Right atrium auricular region (tissue), 2 donors: ENCODE results near the gene TBX2. TPM values are rescaled to one million over a fixed set of nuclear protein-coding genes. Genes with fewer than 3 reads are reported as not detected.

Source experiments
- DNase-seq: peaks from one replicate; pipeline ENCODE4 v3.0.0-alpha.2; 2019; ENCODE audit warnings: low spot score
- H3K27ac ChIP-seq, 2 donors: fragments of 200-600 bp; sonication (generic); 1 replicate in 1 of 2; 2 replicates in 1 of 2; pipeline ENCODE4 v1.5.1; 2016 to 2019
- H3K27me3 ChIP-seq, 2 donors: fragments of 200-600 bp; sonication (generic); one replicate each; pipeline versions ENCODE4 v1.5.1 to v1.6.0; 2017 to 2019
- H3K36me3 ChIP-seq: fragments of 200-600 bp; sonication (generic); one replicate; pipeline ENCODE4 v1.5.1; 2016
- H3K4me1 ChIP-seq, 2 donors: fragments of 200-600 bp; sonication (generic); one replicate each; pipeline versions ENCODE4 v1.5.1 to v1.6.0; 2017 to 2019
- H3K4me3 ChIP-seq, 2 donors: fragments of 200-600 bp; sonication (generic); 1 replicate in 1 of 2; 2 replicates in 1 of 2; pipeline ENCODE4 v1.5.1; 2017 to 2019; ENCODE audit warnings: mild to moderate bottlenecking in 1 of 2, moderate library complexity in 1 of 2
- H3K9me3 ChIP-seq, 2 donors: fragments of 200-600 bp; sonication (generic); one replicate each; pipeline ENCODE4 v1.5.1; 2019
- total RNA-seq, 2 donors: library from RNA; depleted of rRNA; stranded (reverse); fragments of >200 nt; gene quantifications; one replicate each; pipeline ENCODE4 v1.1.0, GENCODE V29; 2016
- TF ChIP-seq, protein P1 (sequence below), 2 donors: fragments of 200-600 bp; sonication (generic); IDR thresholded peaks; one replicate each; pipeline ENCODE4 v1.5.1; 2019; ENCODE audit warnings: antibody characterized with exemption in 2 of 2

TBX2 gene
- total RNA-seq, 2 donors from 2014 or later = 4.3 to 6.9 TPM

DNA sequence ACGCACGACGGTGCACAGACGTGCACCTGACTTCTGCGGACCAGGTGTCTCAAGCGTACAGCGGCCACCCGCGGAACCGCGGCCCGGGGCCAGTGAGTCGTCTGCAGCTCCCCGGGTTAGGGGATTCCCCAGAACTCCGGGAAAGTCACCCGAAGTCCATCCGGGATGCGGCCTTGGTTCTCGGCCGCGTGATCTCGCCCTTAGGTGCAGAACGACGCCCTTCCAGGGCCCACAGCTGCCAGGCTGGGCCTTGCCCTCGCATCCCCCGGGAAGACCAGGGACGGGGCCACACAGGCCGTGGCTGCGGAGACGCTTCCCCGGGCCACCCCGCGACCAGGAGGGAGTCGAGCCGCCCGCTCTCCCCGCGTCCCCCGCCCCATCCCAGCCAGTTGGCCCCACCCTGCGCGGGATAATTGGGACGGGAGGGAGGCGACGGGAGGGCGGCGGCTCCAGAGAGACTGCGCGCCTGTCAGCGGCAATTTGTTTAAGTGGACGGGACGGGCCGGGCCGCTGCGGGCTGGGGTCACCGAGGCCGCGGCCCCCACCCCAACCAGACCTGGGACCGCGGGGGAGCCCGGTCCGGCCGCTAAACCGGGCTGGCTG lies 3.6 kb upstream of the TBX2 start:
- H3K36me3 ChIP-seq = no peaks in the 10 kb centered on the region
- TF ChIP-seq, protein P1, sequence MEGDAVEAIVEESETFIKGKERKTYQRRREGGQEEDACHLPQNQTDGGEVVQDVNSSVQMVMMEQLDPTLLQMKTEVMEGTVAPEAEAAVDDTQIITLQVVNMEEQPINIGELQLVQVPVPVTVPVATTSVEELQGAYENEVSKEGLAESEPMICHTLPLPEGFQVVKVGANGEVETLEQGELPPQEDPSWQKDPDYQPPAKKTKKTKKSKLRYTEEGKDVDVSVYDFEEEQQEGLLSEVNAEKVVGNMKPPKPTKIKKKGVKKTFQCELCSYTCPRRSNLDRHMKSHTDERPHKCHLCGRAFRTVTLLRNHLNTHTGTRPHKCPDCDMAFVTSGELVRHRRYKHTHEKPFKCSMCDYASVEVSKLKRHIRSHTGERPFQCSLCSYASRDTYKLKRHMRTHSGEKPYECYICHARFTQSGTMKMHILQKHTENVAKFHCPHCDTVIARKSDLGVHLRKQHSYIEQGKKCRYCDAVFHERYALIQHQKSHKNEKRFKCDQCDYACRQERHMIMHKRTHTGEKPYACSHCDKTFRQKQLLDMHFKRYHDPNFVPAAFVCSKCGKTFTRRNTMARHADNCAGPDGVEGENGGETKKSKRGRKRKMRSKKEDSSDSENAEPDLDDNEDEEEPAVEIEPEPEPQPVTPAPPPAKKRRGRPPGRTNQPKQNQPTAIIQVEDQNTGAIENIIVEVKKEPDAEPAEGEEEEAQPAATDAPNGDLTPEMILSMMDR (IDR thresholded peaks at IDR 0.05) = no peak
- H3K4me3 ChIP-seq = peak overlapping the region; percentile 28 to 61
- H3K27me3 ChIP-seq = peaks cover 20 to 34% of the 10 kb centered on the region in 2 donors
- no peak for DNase-seq
- H3K9me3 ChIP-seq = no peaks in the 10 kb centered on the region
- H3K4me1 ChIP-seq = peaks cover 0 to 48% of the 10 kb centered on the region in 2 donors
- peak overlapping the region; percentile 63 to 68 for H3K27ac ChIP-seq

DNA sequence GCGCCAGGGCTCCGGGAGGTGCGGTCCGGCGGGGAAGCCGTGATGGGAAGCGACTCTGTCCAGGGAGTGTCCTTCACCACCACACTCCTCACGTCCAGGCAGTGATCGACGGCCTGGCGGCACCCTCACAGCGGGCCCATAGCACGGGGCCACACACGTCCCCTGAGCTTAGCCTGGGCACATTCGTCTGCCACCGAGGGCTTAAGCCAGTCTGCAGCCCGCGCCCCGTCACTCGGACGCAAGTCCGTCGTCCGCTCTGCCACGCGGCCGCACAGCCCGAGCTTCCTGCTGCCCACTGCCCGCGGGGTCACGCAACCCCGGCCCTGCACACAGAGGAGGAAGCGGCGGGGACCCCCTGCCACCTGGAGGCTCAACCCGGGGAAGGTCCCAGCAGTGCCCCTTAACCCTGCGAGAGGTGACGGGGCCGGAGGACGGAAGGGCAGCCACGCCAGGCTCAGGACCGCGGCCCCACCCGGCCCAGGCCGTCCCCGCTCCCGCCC lies 3.0 kb upstream of the TBX2 start:
- H3K27me3 ChIP-seq = peaks cover 20 to 37% of the 10 kb centered on the region in 2 donors
- peak overlapping the region; percentile 28 to 61 for H3K4me3 ChIP-seq
- no peaks in the 10 kb centered on the region for H3K9me3 ChIP-seq
- no peaks in the 10 kb centered on the region for H3K36me3 ChIP-seq
- no peak for DNase-seq
- H3K4me1 ChIP-seq = peaks cover 0 to 54% of the 10 kb centered on the region in 2 donors
- TF ChIP-seq, protein P1 (IDR thresholded peaks at IDR 0.05) = no peak
- H3K27ac ChIP-seq = peak overlapping the region; percentile 63 to 68

DNA sequence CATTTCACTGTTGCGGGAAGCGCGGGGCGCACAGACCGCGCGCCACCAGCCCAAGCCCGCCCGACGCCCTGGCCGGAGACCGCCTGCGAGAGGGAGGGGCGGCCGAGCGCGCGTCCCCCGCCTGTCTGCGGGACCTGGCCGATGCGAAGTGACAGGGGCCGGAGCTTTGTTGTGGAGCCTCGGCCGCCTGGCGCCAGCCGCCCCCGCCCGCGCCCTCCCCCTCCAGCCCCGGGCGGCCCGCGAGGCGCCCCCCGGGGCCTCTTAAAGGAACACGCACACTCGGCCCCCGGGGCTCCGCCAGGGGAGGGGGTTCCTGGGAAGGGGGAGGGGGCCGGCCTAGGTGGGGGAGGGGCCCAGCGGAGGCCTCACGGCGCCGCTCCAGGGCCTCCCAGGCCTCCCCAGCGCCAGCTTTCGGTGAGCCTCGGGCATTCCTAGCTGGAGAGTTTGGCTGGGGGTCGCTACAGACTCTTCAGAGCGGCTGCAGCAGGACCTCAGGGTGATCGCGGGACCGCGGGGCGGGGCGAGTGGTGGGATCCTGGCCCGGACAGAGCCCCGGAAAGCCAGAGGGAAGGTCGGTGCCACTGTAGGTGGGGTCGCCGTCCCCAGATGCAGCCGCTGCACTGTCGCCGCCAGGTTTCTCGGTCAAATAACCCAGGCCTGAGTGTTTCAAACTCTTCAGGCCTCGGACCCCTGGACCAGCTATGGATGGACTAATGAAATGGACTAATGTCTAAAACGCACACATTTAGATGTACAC lies 2.4 kb upstream of the TBX2 start:
- H3K36me3 ChIP-seq = no peaks in the 10 kb centered on the region
- H3K27ac ChIP-seq = peak overlapping the region; percentile 63 to 68
- no peaks in the 10 kb centered on the region for H3K9me3 ChIP-seq
- H3K27me3 ChIP-seq = peaks cover 20 to 43% of the 10 kb centered on the region in 2 donors
- H3K4me3 ChIP-seq = peak overlapping the region; percentile 28 to 61
- H3K4me1 ChIP-seq = peaks cover 0 to 55% of the 10 kb centered on the region in 2 donors
- DNase-seq = no peak
- TF ChIP-seq, protein P1 (IDR thresholded peaks at IDR 0.05) = no peak

DNA sequence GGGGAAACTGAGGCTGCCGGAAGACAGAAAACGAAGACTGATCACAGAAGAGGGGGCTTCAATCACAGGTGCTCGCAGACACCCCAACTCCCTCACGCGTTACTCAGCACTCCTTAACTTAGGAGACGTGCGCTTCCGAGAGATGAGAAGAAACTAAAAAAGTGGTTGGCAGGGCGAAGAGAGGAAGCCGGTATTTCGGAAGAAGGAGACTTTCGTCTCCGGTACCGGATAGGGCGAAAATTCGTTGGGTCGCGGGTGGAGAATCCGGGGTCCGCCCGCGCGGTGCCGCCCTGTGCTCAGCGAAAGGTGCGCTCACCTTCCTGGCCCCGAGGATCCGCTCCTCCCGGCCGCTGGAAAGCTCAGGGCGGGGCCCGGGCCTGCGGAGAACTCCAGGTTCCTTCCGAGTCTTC lies 917 bp upstream of the TBX2 start:
- TF ChIP-seq, protein P1 (IDR thresholded peaks at IDR 0.05) = no peak
- no peaks in the 10 kb centered on the region for H3K36me3 ChIP-seq
- DNase-seq = no peak
- H3K27ac ChIP-seq = peak overlapping the region; percentile 66 to 80
- peak overlapping the region; percentile 51 to 61 for H3K4me3 ChIP-seq
- H3K27me3 ChIP-seq = peaks cover 20 to 54% of the 10 kb centered on the region in 2 donors
- no peaks in the 10 kb centered on the region for H3K9me3 ChIP-seq
- peaks cover 0 to 63% of the 10 kb centered on the region in 2 donors for H3K4me1 ChIP-seq

DNA sequence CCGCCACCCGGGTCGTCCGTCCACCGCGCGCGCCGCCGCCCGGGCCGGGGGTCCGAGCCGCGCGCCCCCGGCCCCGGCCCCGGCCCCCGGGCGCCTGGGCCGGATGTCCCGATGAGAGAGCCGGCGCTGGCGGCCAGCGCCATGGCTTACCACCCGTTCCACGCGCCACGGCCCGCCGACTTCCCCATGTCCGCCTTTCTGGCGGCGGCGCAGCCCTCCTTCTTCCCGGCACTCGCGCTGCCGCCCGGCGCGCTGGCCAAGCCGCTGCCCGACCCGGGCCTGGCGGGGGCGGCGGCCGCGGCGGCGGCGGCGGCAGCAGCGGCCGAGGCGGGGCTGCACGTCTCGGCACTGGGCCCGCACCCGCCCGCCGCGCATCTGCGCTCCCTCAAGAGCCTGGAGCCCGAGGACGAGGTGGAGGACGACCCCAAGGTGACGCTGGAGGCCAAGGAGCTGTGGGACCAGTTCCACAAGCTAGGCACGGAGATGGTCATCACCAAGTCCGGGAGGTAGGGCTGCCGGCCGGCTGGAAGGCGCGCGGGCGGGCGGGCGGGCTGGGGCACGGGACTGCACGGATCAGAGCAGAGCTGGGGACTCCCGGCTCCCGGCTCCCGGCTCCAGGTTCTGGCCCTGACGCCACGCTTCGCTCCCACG lies 548 bp downstream of the TBX2 start:
- peaks cover 0 to 76% of the 10 kb centered on the region in 2 donors for H3K4me1 ChIP-seq
- no peak for DNase-seq
- TF ChIP-seq, protein P1 (IDR thresholded peaks at IDR 0.05) = no peak
- no peaks in the 10 kb centered on the region for H3K9me3 ChIP-seq
- H3K27me3 ChIP-seq = peaks cover 34 to 64% of the 10 kb centered on the region in 2 donors
- peak overlapping the region; percentile 78 to 80 for H3K27ac ChIP-seq
- peak overlapping the region; percentile 51 to 61 for H3K4me3 ChIP-seq
- no peaks in the 10 kb centered on the region for H3K36me3 ChIP-seq
